Large intestine (tissue), 3 donors: ENCODE measurements around the gene TAC4. TPM values are rescaled to one million over a fixed set of nuclear protein-coding genes. Genes with fewer than 3 reads are reported as not detected.

Experiments
- DNase-seq, 2 donors: peaks; one replicate each; pipeline versions ENCODE4 v3.0.0 to v3.0.0-alpha.2; 2013
- H3K27ac ChIP-seq: one replicate; pipeline ENCODE4 v1.5.1; 2013; ENCODE audit warnings: low read length
- H3K27me3 ChIP-seq: 2 replicates; pipeline ENCODE4 v1.6.1; 2013; ENCODE audit warnings: low read length; ENCODE audit not compliant: control insufficient read depth, insufficient read depth
- H3K36me3 ChIP-seq: 2 replicates; pipeline ENCODE4 v1.6.1; 2013; ENCODE audit warnings: low read length; ENCODE audit not compliant: control insufficient read depth, insufficient read depth
- H3K4me1 ChIP-seq: one replicate; pipeline ENCODE4 v1.6.1; 2013; ENCODE audit warnings: low read length; ENCODE audit not compliant: control insufficient read depth, insufficient read depth
- H3K4me3 ChIP-seq: one replicate; pipeline ENCODE4 v1.5.1; 2013; ENCODE audit warnings: low read length
- H3K9me3 ChIP-seq: one replicate; pipeline ENCODE4 v1.6.1; 2013; ENCODE audit warnings: mild to moderate bottlenecking, low read depth, low read length, moderate library complexity; ENCODE audit not compliant: control insufficient read depth
- WGBS: methylation state at CpG from one replicate; pipeline ENCODE4 v1.1.5; 2013; ENCODE audit warnings: low lambda C conversion rate; ENCODE audit not compliant: insufficient coverage; 5-methylcytosine and 5-hydroxymethylcytosine counted together
- polyA plus RNA-seq: library from polyadenylated mRNA; unstranded; fragments of 120-200 nt; gene quantifications from one replicate; pipeline ENCODE4 v1.2.1, GENCODE V29; 2013

Gene TAC4
- polyA plus RNA-seq, 1 donor = 0.39 TPM

- peaks cover 35% of the 10 kb centered on the region for H3K27me3 ChIP-seq
- no peaks in the 10 kb centered on the region for H3K9me3 ChIP-seq
- no peak overlapping the region for H3K27ac ChIP-seq
Measured at GRCh38 chr17:49887744-49888360, 40.0 kb upstream of the TAC4 start.

DNA sequence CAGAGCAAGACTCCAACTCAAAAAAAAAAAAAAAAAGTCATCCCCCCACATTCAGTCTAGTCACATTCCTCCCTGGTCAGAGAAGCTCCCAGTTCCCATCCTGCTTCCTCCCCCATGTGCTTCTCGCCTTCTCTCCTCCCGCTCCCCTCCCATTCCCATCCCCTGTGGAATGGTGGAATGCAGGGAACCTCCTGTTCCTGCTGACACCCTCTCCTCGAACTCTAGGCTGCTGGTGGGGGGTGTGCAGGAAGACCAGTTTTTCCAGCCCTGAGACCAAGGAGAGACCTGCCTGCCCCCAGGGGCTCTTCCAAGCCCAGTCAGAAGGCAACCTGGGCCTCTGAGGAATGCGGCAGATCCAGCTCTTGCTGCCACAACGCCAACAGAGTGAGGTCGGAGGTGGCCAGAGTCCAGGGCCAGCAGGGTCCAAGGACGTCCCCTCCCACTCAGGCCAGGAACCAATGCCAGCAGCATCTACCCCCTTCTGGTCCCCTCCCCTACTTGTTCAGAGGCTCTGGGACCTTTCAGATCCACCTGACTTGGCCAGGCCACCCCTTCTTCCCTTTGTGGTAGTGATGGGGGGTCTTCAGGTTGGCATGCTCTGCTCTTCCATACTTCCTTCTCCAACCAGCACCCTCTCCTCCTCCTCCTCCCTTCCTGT lies 39.3 kb upstream of the TAC4 start:
- Histone ChIP-seq H3K27ac (peak overlapping the region; percentile 27), H3K4me3 (no peak overlapping the region), H3K9me3 (no peaks in the 10 kb centered on the region), H3K4me1 (peaks cover 30% of the 10 kb centered on the region), H3K36me3 (no peaks in the 10 kb centered on the region), H3K27me3 (peaks cover 36% of the 10 kb centered on the region)
- WGBS = no CpG with 5 or more reads among the region's 7 CpGs
- DNase-seq = peak; percentile 84 to 89

More at GRCh38 chr17:49887744-49888360, 40.0 kb upstream of the TAC4 start:
- no peak overlapping the region for H3K4me3 ChIP-seq
- no peaks in the 10 kb centered on the region for H3K36me3 ChIP-seq
- no CpG with 5 or more reads among the region's 9 CpGs for WGBS
- H3K4me1 ChIP-seq = peaks cover 30% of the 10 kb centered on the region
- DNase-seq = no peak

DNA sequence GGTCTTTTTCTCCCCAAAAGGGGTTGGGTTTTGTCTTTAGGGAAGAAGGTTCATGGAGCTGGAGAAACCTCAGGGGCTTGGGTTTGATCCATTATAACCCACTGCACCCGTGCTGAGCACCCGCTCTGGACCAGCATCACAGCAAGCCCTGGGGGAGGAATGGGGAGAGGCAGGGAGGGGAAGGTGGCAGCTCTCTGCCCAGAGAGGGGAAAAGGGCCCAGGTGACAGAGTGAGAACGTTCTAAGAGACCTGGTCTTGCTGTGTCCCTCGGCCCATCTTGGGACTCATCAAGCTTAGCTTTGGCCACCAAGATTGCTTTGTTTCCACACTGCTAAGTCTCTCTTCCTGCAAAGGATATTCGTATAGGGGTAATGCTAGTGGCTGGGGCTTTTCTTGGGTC lies 38.2 kb upstream of the TAC4 start:
- Histone ChIP-seq H3K4me3 (no peak overlapping the region), H3K4me1 (peaks cover 34% of the 10 kb centered on the region), H3K9me3 (no peaks in the 10 kb centered on the region), H3K36me3 (no peaks in the 10 kb centered on the region), H3K27ac (no peak overlapping the region), H3K27me3 (peaks cover 27% of the 10 kb centered on the region)
- WGBS = no CpG with 5 or more reads among the region's 5 CpGs
- no peak for DNase-seq

- no CpG with 5 or more reads among the region's 7 CpGs for WGBS
- DNase-seq = no peak
Measured at GRCh38 chr17:49882434-49882833, 34.6 kb upstream of the TAC4 start.

DNA sequence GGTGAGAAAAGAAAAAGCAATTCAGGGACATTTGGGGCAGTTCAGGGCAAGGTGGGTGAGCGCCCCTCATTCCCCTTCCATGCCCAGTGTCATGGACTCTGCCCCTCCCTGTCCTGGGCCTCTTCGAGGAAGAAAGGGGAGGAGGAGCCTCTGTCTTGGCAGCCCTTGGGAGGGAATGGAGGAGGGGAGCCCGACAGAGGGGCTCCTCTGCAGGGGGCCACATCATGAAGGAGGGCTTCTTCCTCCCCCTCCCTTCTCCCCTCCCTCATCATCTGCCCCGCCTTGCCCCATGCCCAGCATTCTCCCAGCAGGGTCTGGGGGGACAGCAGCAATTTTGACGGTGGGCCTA lies 33.2 kb upstream of the TAC4 start:
- no CpG with 5 or more reads among the region's 5 CpGs for WGBS
- H3K27me3 ChIP-seq = peaks cover 42% of the 10 kb centered on the region

More at GRCh38 chr17:49882434-49882833, 34.6 kb upstream of the TAC4 start:
- Histone ChIP-seq H3K4me3 (no peak overlapping the region), H3K27me3 (peaks cover 33% of the 10 kb centered on the region), H3K4me1 (peaks cover 31% of the 10 kb centered on the region), H3K27ac (no peak overlapping the region), H3K36me3 (no peaks in the 10 kb centered on the region), H3K9me3 (no peaks in the 10 kb centered on the region)

GRCh38 chr17:49880291-49881053 lies 32.6 kb upstream of the TAC4 start:
- 0% methylated on average over 1 of the region's 41 CpGs for WGBS
- H3K9me3 ChIP-seq = no peaks in the 10 kb centered on the region
- no peaks in the 10 kb centered on the region for H3K36me3 ChIP-seq
- peak; percentile 78 to 81 for DNase-seq
- peaks cover 19% of the 10 kb centered on the region for H3K4me1 ChIP-seq
- H3K4me3 ChIP-seq = no peak overlapping the region
- H3K27me3 ChIP-seq = peaks cover 46% of the 10 kb centered on the region
- no peak overlapping the region for H3K27ac ChIP-seq

More for the DNA sequence above, 33.2 kb upstream of the TAC4 start:
- H3K27ac ChIP-seq = no peak overlapping the region
- H3K9me3 ChIP-seq = no peaks in the 10 kb centered on the region
- peaks cover 19% of the 10 kb centered on the region for H3K4me1 ChIP-seq
- DNase-seq = peak in 1 of 2 donors; percentile 69
- no peaks in the 10 kb centered on the region for H3K36me3 ChIP-seq
- H3K4me3 ChIP-seq = no peak overlapping the region

GRCh38 chr17:49878931-49879904 lies 31.3 kb upstream of the TAC4 start:
- peaks cover 50% of the 10 kb centered on the region for H3K27me3 ChIP-seq

GRCh38 chr17:49875685-49876084 lies 27.8 kb upstream of the TAC4 start:
- Histone ChIP-seq H3K27ac (no peak overlapping the region), H3K4me1 (peaks cover 5% of the 10 kb centered on the region), H3K9me3 (no peaks in the 10 kb centered on the region), H3K36me3 (no peaks in the 10 kb centered on the region), H3K27me3 (peaks cover 37% of the 10 kb centered on the region), H3K4me3 (no peak overlapping the region)
- no peak for DNase-seq
- WGBS = no CpG with 5 or more reads among the region's 9 CpGs

More at GRCh38 chr17:49878931-49879904, 31.3 kb upstream of the TAC4 start:
- Histone ChIP-seq H3K4me1 (peaks cover 19% of the 10 kb centered on the region), H3K9me3 (no peaks in the 10 kb centered on the region), H3K36me3 (no peaks in the 10 kb centered on the region), H3K4me3 (no peak overlapping the region), H3K27ac (no peak overlapping the region)
- no peak for DNase-seq
- WGBS = 92% methylated on average over 2 of the region's 14 CpGs

DNA sequence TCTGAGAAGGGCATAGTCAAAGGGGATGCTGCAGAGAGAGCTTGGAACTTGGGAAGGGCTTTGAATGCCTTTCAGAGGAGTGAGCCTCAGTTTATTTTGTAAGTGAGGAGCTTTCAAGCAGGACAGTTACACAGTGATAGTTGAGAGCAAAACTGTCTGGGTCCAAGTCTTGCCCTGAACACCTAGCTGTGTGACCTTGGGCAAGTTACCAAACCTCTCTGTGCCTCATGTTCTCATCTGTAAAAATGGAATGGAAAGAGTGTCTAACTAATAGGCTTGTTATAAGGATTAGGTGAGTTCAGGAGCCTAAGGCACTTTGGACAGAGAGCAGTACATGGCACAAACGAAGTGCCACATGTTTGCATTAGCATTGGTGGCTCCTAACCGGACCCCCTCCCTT lies 27.0 kb upstream of the TAC4 start:
- H3K4me1 ChIP-seq = no peaks in the 10 kb centered on the region

GRCh38 chr17:49873926-49874325 lies 26.1 kb upstream of the TAC4 start:
- no peak for DNase-seq
- H3K27me3 ChIP-seq = peaks cover 21% of the 10 kb centered on the region
- WGBS = no CpG with 5 or more reads among the region's 3 CpGs

More for the DNA sequence above, 27.0 kb upstream of the TAC4 start:
- H3K36me3 ChIP-seq = no peaks in the 10 kb centered on the region
- no peak overlapping the region for H3K4me3 ChIP-seq
- H3K9me3 ChIP-seq = no peaks in the 10 kb centered on the region
- DNase-seq = no peak
- H3K27ac ChIP-seq = no peak overlapping the region
- peaks cover 31% of the 10 kb centered on the region for H3K27me3 ChIP-seq
- no CpG with 5 or more reads among the region's 2 CpGs for WGBS

More at GRCh38 chr17:49873926-49874325, 26.1 kb upstream of the TAC4 start:
- no peaks in the 10 kb centered on the region for H3K9me3 ChIP-seq
- no peaks in the 10 kb centered on the region for H3K36me3 ChIP-seq
- no peak overlapping the region for H3K4me3 ChIP-seq
- H3K27ac ChIP-seq = no peak overlapping the region
- no peaks in the 10 kb centered on the region for H3K4me1 ChIP-seq
